NT2/D1 (cell line): Measurements from ENCODE around the gene DCLK1.

Experiments
- YY1 ChIP-seq: IDR thresholded peaks from 2 replicates; pipeline ENCODE4 v1.6.1; 2011; ENCODE audit not compliant: insufficient read length, insufficient read depth
- ZNF274 ChIP-seq: IDR thresholded peaks from 2 replicates; pipeline ENCODE4 v1.6.1; 2011; ENCODE audit warnings: mild to moderate bottlenecking, low read depth, low read length

DNA sequence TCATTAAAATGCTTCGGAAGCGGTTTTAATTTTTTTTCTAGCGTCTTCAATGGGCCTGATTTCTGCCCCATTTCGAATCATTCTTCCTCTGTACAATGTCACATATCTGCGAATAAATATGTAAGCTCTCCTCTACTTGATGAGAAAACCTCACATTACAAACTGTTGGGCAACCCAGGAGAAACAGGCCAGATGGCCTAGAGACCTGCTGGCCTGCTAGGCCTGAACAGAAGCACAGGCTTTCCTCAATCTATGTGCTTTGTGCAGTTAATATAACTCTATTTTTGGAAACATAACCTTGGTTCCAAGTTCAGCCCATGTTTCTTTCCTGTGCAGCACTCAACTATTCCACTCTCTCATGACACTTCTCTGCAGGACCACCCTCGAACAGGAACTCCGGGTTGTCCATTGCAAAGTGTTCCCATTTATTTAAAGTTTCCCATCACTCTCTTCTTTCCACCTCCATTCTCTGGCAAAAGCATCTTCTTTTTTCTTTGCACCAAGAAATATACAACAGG is 42.0 kb downstream of the DCLK1 start:
- TF ChIP-seq YY1 (no peak), ZNF274 (no peak)
